ENCODE results near the gene PAN2.
A peak's percentile ranks its signal among the peaks of the same experiment; 100 is the strongest.

PAN2 gene

GRCh38 chr12:56307221-56307965 is 26.4 kb downstream of the PAN2 start:
- no peak for DNase-seq (ENCODE audit: low read depth)
- no peak for TF ChIP-seq POLR2A (IDR thresholded peaks at IDR 0.05; ENCODE audit: extremely low read depth, insufficient read length)
- TF ChIP-seq MYC (IDR thresholded peaks at IDR 0.05; ENCODE audit: low read depth, low read length), result no peak
- no peak overlapping the region for H3K4me3 ChIP-seq (ENCODE audit: low read depth, low read length)

DNA sequence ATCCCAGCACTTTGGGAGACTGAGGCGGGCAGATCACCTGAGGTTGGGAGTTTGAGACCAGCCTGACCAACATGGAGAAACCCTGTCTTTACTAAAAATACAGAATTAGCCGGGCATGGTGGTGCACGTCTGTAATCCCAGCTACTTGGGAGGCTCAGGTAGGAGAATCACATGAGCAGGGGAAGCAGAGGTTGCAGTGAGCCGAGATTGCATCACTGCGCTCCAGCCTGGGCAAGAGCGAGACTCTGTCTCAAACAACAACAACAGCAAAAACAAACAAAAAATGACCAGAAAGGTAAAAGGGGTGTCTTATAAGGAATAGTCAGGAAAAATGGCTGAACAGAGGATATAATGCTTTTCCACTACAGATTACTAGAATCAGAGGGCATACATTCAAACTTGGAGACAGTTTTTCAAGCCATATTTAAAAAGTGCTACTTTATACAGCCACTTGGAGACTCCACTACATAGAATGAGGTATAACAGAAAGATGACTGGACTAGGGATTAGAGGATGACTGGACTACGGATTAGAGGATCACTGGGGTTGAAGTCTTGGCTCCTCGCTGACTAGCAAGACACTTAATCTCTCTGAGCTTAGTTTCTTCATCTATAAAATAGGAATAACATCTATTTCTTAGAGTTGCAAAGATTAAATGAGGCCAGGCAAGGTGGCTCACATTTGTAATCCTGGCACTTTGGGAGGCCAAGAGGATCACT is 28.8 kb downstream of the PAN2 start:
- no peak for TF ChIP-seq POLR2A (IDR thresholded peaks at IDR 0.05; ENCODE audit: extremely low read depth, insufficient read length)
- H3K4me3 ChIP-seq (ENCODE audit: low read depth, low read length), result no peak overlapping the region
- no peak for DNase-seq (ENCODE audit: low read depth)

DNA sequence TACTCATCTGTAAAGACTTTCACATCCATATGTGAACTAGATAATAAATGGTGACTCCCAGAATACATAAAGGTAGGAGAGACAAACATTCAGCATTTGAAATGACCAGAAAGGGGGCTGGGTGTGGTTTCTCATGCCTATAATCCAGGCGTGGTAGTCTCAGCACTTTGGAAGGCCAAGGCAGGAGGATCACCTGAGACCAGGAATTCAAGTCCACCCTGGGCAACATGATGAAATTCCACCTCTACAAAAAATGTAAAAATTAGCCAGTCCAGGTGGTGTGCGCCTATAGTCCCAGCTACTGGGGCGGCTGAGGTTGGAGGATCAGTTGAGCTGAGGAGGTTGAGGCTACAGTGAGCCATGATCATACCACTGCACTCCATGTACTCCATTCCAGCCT is 29.5 kb downstream of the PAN2 start:
- TF ChIP-seq MAX (IDR thresholded peaks at IDR 0.05; ENCODE audit: low read depth, low read length) (no peak), POLR2A (IDR thresholded peaks at IDR 0.05; ENCODE audit: extremely low read depth, insufficient read length) (no peak), MYC (IDR thresholded peaks at IDR 0.05; ENCODE audit: low read depth, low read length) (no peak), CTCF (IDR thresholded peaks at IDR 0.05; ENCODE audit: low read depth, low read length) (no peak)

GRCh38 chr12:56300644-56301464 is 32.9 kb downstream of the PAN2 start:
- H3K4me3 ChIP-seq (ENCODE audit: low read depth, low read length), result peak overlapping the region; percentile 66
- no peak for TF ChIP-seq CTCF (IDR thresholded peaks at IDR 0.05; ENCODE audit: low read depth, low read length)
- no peak for TF ChIP-seq POLR2A (IDR thresholded peaks at IDR 0.05; ENCODE audit: extremely low read depth, insufficient read length)
- TF ChIP-seq MYC (IDR thresholded peaks at IDR 0.05; ENCODE audit: low read depth, low read length), result no peak
- no peak for TF ChIP-seq MAX (IDR thresholded peaks at IDR 0.05; ENCODE audit: low read depth, low read length)
- peak; percentile 20 for DNase-seq (ENCODE audit: low read depth)

More for the DNA sequence above, 29.5 kb downstream of the PAN2 start:
- no peak for DNase-seq (ENCODE audit: low read depth)
- no peak overlapping the region for H3K4me3 ChIP-seq (ENCODE audit: low read depth, low read length)

DNA sequence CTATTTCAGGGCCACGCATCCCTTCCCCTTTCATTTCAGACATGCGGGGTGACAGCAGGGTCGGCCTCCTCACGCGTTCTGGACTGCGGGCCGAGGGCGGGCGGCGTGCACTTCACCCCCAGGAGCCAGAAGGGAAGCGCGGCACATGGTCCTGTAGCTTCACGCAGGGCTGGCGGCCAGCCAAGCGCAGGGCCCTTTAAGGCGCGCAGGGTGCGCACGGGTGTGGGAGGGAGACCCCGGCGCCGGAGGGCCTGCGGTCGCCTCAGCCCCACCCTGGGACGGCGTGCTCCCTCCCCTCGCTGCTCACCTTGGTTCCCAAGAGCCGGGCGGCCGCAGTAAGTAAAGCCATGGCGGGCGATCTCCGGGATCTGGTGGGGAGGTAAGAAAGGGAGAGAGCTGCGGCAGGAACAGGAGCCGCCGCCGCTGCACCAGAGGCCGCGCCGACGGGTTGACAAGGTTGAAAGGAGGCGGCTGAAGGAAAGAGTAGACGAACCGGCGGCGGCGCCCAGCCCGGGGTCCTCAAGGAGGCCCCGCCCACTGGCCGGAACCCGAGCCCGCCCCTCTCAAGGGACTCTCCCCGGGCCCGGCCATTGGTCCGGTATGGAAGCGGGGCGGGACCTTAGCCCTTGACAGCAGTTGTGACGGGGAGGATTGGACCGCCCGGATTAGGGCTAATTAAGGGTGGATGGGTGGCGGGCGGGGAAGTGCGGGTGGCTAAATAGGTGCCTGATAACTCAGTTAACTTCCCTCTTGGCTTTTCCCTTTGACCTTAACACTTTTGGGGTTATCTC is 33.8 kb downstream of the PAN2 start, which contains the start of gene CS:
TSS of gene CS (minus strand) at position 478 of the 791 bp plus-strand sequence. CDS start at position 349, 129 bp downstream.
- H3K4me3 ChIP-seq (ENCODE audit: low read depth, low read length), result peak within 1 kb of the TSS; percentile 92
- TF ChIP-seq MAX (IDR thresholded peaks at IDR 0.05; ENCODE audit: low read depth, low read length), result peak; percentile 91
- peak; percentile 86 for TF ChIP-seq MYC (IDR thresholded peaks at IDR 0.05; ENCODE audit: low read depth, low read length)
- no peak for TF ChIP-seq POLR2A (IDR thresholded peaks at IDR 0.05; ENCODE audit: extremely low read depth, insufficient read length)
- DNase-seq (ENCODE audit: low read depth), result peak; percentile 99

DNA sequence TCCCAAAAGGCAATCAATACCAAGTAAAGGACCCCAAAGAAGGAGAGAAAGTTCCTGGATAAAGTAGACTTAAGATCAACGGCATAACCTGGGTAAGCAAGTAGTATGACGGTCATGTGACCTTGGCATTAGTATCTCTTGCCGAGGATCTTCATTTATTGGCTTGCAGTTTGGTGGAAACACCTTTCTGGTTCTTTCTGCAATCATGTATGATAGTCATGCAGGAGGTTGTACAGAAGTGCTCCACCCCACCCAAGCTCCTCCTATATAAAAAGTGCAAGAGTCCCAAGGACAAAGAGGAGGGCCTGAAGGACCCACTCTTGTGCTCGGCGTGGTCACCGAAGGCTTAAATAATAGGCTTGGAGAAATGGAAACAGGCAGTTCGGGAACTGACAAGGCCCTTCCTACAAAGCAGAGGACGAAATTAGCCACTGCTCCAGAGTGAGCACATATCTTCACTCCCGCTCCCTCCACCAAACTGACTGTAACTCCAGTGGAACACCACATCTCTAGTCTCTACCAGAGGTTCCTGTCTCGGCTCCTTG is 34.4 kb downstream of the PAN2 start:
- 0 out of 2 replicates have a peak, but pooled peaks have one; percentile 37 for TF ChIP-seq MAX (IDR thresholded peaks at IDR 0.05; ENCODE audit: low read depth, low read length)
- TF ChIP-seq CTCF (IDR thresholded peaks at IDR 0.05; ENCODE audit: low read depth, low read length), result no peak
- TF ChIP-seq POLR2A (IDR thresholded peaks at IDR 0.05; ENCODE audit: extremely low read depth, insufficient read length), result peak; percentile 3
- peak; percentile 62 for DNase-seq (ENCODE audit: low read depth)
- peak overlapping the region; percentile 92 for H3K4me3 ChIP-seq (ENCODE audit: low read depth, low read length)
